Urinary bladder (tissue), 4 donors: ENCODE measurements around the gene TRIM3. TPM values are rescaled to one million over a fixed set of nuclear protein-coding genes. Genes with fewer than 3 reads are reported as not detected.
"Not testable (repeated sequence)": the region's sequence is repeated elsewhere in the genome, so short reads cannot be mapped to it uniquely, and the experiment has no call there.

Source experiments
- DNase-seq: peaks from one replicate; pipeline ENCODE4 v3.0.0-alpha.2; 2015; ENCODE audit errors: extremely low spot score
- H3K27ac ChIP-seq: one replicate; pipeline ENCODE4 v1.5.1; 2013; ENCODE audit warnings: low read depth, mild to moderate bottlenecking, moderate library complexity
- H3K36me3 ChIP-seq: one replicate; pipeline ENCODE4 v1.6.1; 2013; ENCODE audit warnings: mild to moderate bottlenecking, moderate library complexity; ENCODE audit not compliant: insufficient read depth
- H3K4me1 ChIP-seq: one replicate; pipeline ENCODE4 v1.6.1; 2013; ENCODE audit warnings: mild to moderate bottlenecking, moderate library complexity; ENCODE audit not compliant: insufficient read depth
- H3K4me3 ChIP-seq: one replicate; pipeline ENCODE4 v1.5.1; 2013; ENCODE audit warnings: low read depth, low read length
- WGBS: extraction: QIAGEN DNeasy Blood & Tissue Kit; methylation state at CpG from one replicate; pipeline ENCODE4 v1.1.7; 2013; 5-methylcytosine and 5-hydroxymethylcytosine counted together
- polyA plus RNA-seq: library from polyadenylated mRNA; stranded (reverse); fragments of 200-250 nt; gene quantifications from one replicate; pipeline ENCODE4 v1.2.3, GENCODE V29; 2013
- total RNA-seq: library from RNA; depleted of rRNA; stranded (reverse); fragments of >200 nt; gene quantifications from one replicate; pipeline ENCODE4 v1.2.3, GENCODE V29; 2014
- donor health status: healthy with polysubstance abuse.
- donor health status: healthy.

The TRIM3 gene
- 17.7 TPM for total RNA-seq
- 29.7 TPM for polyA plus RNA-seq

DNA sequence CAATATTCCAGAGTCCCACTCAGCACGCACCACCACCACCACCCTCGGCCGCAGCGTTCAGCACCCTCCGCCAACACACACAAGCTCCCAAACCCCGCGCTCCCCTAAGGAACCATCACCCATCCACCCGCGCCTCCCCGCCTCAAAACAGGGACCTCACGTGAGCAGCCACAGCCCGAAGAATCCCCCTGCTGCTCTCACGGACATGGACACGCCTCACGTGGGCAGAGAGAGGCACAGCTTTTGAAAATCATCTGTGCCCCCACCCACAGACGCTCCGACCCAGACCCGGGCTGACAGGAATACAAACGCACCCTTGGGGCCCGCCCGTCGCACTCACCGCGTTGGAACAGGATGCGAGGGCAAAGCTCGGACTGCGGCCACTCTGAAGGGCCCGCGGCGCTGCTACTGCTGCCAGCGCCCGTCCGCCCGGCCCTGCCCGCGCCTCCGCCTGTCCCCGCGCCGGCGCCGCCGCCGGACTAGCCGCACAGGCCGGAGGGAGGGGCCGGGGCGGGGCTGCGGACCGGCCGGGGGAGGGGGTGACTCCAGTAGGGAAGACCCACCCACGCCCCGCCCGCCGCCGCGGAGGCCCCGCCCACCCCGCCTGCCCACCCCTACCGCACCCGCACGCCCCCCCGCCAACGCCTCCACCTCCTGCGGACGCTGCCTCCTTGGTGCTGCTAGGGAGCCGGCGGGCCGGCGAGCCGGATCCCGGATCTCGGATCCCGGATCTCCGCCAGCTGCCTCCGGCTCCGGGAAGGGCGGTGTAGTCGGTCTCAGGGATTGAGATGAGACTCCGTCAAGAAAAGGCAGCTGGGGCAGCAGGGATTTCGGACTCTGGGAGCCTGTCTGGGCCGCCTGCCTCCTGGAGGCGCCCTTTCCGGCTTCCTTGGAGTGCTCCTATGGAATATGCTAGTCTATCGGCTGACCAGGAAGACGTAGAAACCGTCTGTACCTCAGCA lies at the start of gene TRIM3:
TRIM3 (minus strand) TSS at position 491 of the 962 bp plus-strand sequence. CDS start 8,246 bp downstream, outside the sequence.
- Histone ChIP-seq H3K27ac (peak within 1 kb of the TSS; percentile 95), H3K4me1 (no peaks in the 10 kb centered on the region), H3K36me3 (no peaks in the 10 kb centered on the region), H3K4me3 (peak within 1 kb of the TSS; percentile 72)
- 1% methylated on average over 86 of the region's 87 CpGs for WGBS
- DNase-seq = peak; percentile 57

GRCh38 chr11:6523253-6523652 lies 49.5 kb upstream of the TRIM3 start:
- Histone ChIP-seq H3K36me3 (no peaks in the 10 kb centered on the region), H3K27ac (no peak overlapping the region), H3K4me1 (no peaks in the 10 kb centered on the region), H3K4me3 (no peak overlapping the region)
- WGBS = 89% methylated on average over 1 of the region's 1 CpG
- DNase-seq = no peak

DNA sequence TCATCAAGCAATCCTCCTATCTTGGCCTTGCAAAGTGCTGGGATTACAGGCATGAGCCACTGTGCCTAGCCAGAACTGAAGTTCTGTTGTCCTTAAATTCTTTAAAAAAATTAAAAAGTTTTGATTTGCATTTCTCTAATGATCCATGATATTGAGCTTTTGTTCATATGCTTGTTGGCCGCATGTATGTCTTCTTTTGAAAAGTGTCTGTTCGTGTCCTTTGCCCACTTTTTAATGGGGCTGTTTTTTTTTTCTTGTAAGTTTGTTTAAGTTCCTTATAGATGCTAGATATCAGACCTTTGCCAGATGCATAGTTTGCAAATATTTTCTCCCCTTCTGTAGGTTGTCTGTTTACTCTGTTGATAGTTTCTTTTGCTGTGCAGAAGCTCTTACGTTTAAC lies 48.2 kb upstream of the TRIM3 start:
- not testable (repeated sequence) for H3K4me1 ChIP-seq, H3K36me3 ChIP-seq, H3K27ac ChIP-seq, H3K4me3 ChIP-seq, DNase-seq
- WGBS = 93% methylated on average over 3 of the region's 3 CpGs

DNA sequence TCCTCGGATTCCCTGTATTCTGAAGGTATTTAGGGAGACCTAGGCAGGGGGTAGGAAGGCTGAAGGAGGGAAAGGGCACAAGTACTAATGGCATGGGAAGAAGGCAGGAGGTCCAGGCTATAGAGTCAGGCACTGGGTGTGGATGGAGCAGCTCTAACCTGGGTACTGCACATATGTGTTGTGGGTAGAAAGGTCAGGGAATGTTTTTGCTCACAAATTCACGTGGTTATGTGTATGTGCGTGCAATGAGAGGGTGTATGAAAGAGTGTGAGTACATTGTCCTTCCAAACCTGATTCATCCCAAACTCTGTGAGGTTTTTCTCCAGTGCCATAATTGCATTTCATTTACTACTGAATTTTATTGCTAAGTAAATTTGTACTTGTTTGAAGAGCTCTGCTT lies 46.5 kb upstream of the TRIM3 start:
- 85% methylated on average over 3 of the region's 3 CpGs for WGBS
- DNase-seq = no peak
- Histone ChIP-seq H3K27ac (no peak overlapping the region), H3K4me3 (no peak overlapping the region), H3K4me1 (no peaks in the 10 kb centered on the region), H3K36me3 (no peaks in the 10 kb centered on the region)

DNA sequence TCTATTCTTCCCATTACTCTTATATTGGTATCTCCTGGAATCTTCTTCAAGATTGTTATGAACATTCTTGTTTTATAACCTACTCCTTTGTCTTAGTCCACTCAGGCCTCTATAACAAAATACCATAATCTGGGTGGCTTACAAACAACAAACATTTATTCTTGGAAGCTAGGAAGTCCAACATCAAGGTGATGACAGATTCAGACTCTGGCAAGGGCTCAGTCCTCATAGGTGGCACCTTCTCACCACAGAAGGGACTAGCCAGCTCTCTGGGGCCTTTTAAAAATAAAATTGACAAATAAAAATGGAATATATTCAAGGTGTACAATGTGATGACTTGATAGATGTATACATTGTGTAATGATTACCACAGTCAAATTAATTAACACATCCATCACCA lies 43.1 kb upstream of the TRIM3 start:
- Histone ChIP-seq H3K4me1 (no peaks in the 10 kb centered on the region), H3K4me3 (no peak overlapping the region), H3K36me3 (no peaks in the 10 kb centered on the region), H3K27ac (no peak overlapping the region)
- DNase-seq = no peak

GRCh38 chr11:6505577-6506240 lies 32.0 kb upstream of the TRIM3 start:
- Histone ChIP-seq H3K36me3 (peaks cover 3% of the 10 kb centered on the region), H3K27ac (no peak overlapping the region), H3K4me1 (no peaks in the 10 kb centered on the region), H3K4me3 (no peak overlapping the region)
- DNase-seq = no peak
- 53% methylated on average over 2 of the region's 2 CpGs for WGBS

DNA sequence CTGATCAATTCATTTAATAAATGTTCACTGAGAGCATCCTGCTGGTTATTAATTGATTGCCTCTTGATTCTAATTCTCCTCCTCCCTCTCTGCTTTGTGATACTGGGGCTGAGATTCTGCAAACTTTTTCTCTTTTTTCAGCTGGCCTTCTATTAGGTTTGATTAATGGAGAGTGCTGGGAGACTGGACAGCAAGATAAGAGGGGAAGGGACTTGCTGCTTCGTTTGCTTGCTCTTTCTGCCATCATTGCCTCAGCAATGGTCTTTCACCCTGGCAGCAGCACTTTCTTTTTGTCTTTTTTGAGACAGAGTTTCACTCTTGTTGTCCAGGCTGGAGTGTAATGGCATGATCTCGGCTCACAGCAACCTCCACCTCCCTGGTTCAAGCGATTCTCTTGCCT lies 30.4 kb upstream of the TRIM3 start:
- H3K36me3 ChIP-seq = no peaks in the 10 kb centered on the region
- 77% methylated on average over 3 of the region's 3 CpGs for WGBS
- no peak overlapping the region for H3K4me3 ChIP-seq
- DNase-seq = no peak
- H3K27ac ChIP-seq = no peak overlapping the region
- H3K4me1 ChIP-seq = no peaks in the 10 kb centered on the region

DNA sequence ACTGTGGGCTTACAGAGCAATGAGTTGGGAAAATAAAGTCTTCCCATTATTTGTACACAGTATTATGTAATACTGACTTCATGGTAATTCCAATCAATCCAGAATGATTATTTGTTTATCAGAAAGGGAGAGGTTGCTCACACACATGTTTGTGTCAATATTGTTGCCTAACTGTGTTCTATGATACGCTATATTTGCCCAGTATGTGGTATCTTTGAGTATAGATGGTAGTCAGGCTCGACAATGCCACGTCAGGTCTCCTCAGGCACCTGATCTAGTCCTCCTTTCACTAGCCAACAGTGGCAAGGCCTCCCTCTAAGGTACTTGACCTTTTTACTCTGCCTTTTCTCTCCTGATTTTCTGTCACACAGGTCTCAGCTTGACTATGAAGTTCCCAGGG lies 28.6 kb upstream of the TRIM3 start:
- Histone ChIP-seq H3K4me3 (no peak overlapping the region), H3K4me1 (no peaks in the 10 kb centered on the region), H3K27ac (no peak overlapping the region), H3K36me3 (no peaks in the 10 kb centered on the region)
- no peak for DNase-seq
- WGBS = 97% methylated on average over 3 of the region's 3 CpGs

DNA sequence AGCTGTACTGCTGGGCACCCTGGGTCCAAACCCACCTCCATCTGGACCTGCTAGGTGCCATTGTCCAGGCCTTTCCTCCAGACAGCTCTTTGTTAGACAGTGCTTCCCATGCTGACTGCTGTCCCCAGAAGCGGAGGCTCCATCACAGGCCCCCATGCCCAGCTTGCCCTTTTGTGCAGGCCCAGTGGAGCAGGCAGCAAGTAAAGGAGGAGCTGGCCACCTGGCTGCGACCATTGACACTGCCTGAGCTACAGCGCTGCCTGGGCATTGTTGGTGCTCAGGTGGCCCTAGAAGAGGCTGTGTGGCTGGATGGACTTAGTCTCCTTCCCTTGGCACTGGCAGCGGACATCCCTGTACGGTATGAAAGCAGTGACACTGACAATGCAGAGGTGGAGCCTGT lies 24.8 kb upstream of the TRIM3 start:
- no peaks in the 10 kb centered on the region for H3K4me1 ChIP-seq
- H3K36me3 ChIP-seq = no peaks in the 10 kb centered on the region
- DNase-seq = no peak
- no peak overlapping the region for H3K4me3 ChIP-seq
- 91% methylated on average over 5 of the region's 5 CpGs for WGBS
- no peak overlapping the region for H3K27ac ChIP-seq

DNA sequence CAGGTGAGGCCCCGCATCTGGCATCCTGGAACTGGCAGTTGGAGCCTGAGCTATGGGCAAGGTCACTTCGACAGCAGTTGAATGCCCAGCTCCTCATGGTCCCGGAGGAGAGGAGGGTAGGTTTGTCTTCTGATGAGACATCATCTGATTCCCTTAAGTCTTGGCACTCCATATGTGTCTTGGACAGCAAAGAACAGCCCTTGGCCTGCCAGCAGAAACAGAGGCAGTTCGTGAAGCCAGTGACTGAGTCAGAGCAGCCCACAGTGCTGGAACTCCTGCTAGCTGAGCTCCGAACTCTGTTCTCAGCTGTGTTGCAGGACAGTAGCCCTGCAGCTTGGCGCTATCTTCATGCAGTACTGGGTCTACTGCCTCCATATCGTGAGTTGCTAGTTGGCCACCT lies 24.4 kb upstream of the TRIM3 start:
- Histone ChIP-seq H3K4me1 (no peaks in the 10 kb centered on the region), H3K36me3 (no peaks in the 10 kb centered on the region), H3K27ac (no peak overlapping the region), H3K4me3 (no peak overlapping the region)
- no peak for DNase-seq
- WGBS = 63% methylated on average over 7 of the region's 7 CpGs

- no peaks in the 10 kb centered on the region for H3K36me3 ChIP-seq
- DNase-seq = no peak
- no peak within 1 kb of the TSS for H3K27ac ChIP-seq
- WGBS = 38% methylated on average over 33 of the region's 33 CpGs
- no peaks in the 10 kb centered on the region for H3K4me1 ChIP-seq
- H3K4me3 ChIP-seq = no peak within 1 kb of the TSS
Observed at GRCh38 chr11:6497069-6497839, 23.5 kb upstream of the TRIM3 start, which contains the start of gene DNHD1. DNHD1 (plus strand) TSS chr11:6497280; CDS start chr11:6498216, 936 bp downstream.

- Histone ChIP-seq H3K27ac (no peak overlapping the region), H3K4me1 (no peaks in the 10 kb centered on the region), H3K4me3 (no peak overlapping the region), H3K36me3 (peaks cover 4% of the 10 kb centered on the region)
- WGBS = 84% methylated on average over 4 of the region's 4 CpGs
- no peak for DNase-seq
Observed at GRCh38 chr11:6489306-6489705, 15.6 kb upstream of the TRIM3 start.

GRCh38 chr11:6488821-6489220 lies 15.1 kb upstream of the TRIM3 start:
- Histone ChIP-seq H3K4me3 (no peak overlapping the region), H3K36me3 (peaks cover 4% of the 10 kb centered on the region), H3K27ac (no peak overlapping the region), H3K4me1 (no peaks in the 10 kb centered on the region)
- no peak for DNase-seq
- WGBS = 93% methylated on average over 3 of the region's 3 CpGs
